Peyer's patch (tissue), 4 donors: ENCODE measurements around the gene P2RY14.

Experiments used
- POLR2A ChIP-seq, 2 donors: fragments of 450-650 bp; IDR thresholded peaks; one replicate each; pipeline ENCODE4 v1.5.1; 2017; ENCODE audit warnings: antibody characterized with exemption in 2 of 2, mild to moderate bottlenecking in 2 of 2, moderate library complexity in 2 of 2
- TF ChIP-seq, protein P1 (sequence below), 6 experiments: fragments of 450-650 bp in 4 of 6; fragments of 200-600 bp in 2 of 6; sonication (generic) in 1 of 6; IDR thresholded peaks; one replicate each; pipeline ENCODE4 v1.5.1; 2017 to 2019; ENCODE audit warnings: antibody characterized with exemption in 6 of 6, mild to moderate bottlenecking in 3 of 6, moderate library complexity in 1 of 6

DNA sequence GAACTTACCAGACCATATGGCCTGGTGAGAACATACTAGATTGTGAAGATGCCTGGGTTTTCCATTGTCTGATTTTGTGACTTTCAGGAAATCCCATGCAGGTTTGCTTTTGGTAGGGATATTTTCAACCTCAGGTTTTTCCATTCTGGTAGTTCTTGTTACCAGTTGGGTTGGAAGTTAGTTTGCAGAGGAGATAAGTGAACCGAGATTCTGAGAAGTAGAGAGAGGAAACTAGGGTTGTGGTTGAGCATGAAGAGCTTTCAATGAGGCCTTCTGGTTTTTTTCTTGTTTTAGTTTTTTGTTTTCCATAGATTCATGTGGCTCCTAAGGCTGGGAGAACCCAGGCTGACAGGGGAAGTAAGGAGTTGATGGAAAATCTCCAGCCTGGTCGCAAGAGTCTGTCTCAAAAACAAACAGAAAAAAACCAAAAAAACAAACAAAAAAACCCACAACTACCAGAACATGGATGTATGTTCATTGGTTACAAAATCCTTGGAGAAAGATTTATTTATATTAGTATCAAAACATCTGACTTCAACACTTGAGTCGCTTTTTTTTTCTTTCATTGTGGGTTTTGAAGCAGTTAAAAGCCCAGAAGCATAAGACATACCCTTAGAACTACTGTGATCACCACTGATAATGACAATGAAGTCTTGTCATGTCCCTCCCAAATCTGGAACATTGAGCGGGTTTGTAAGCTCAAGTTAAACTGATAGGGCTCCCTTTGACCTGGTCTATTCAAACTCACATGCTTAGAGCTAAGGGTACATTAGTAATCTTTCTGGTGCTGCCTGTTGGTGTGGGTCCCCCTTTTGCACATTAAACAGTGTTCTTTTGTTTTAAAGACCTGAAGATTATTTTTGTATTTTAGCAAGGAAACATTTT, 78.5 kb downstream of the P2RY14 start:
- TF ChIP-seq, protein P1, sequence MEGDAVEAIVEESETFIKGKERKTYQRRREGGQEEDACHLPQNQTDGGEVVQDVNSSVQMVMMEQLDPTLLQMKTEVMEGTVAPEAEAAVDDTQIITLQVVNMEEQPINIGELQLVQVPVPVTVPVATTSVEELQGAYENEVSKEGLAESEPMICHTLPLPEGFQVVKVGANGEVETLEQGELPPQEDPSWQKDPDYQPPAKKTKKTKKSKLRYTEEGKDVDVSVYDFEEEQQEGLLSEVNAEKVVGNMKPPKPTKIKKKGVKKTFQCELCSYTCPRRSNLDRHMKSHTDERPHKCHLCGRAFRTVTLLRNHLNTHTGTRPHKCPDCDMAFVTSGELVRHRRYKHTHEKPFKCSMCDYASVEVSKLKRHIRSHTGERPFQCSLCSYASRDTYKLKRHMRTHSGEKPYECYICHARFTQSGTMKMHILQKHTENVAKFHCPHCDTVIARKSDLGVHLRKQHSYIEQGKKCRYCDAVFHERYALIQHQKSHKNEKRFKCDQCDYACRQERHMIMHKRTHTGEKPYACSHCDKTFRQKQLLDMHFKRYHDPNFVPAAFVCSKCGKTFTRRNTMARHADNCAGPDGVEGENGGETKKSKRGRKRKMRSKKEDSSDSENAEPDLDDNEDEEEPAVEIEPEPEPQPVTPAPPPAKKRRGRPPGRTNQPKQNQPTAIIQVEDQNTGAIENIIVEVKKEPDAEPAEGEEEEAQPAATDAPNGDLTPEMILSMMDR (IDR thresholded peaks at IDR 0.05) = no peak
- TF ChIP-seq POLR2A (IDR thresholded peaks at IDR 0.05) = no peak
